RWPE1 (cell line): ENCODE results near the gene DOLPP1.

Experiments
- CTCF ChIA-PET: fragments of 350-600 bp; sonication (Branson Sonifier 250); formaldehyde crosslinking; extraction: SDS; loops from one replicate; lab custom pipeline; 2021; lab: Yijun Ruan, JAX
- POLR2A ChIA-PET: fragments of 400-600 bp; formaldehyde crosslinking; extraction: SDS; loops from one replicate; lab custom pipeline; 2020; ENCODE audit warnings: antibody characterized with exemption; ENCODE audit not compliant: low non-redundant PET; lab: Yijun Ruan, JAX
- DNase-seq: peaks from one replicate; pipeline ENCODE4 v3.0.0; 2012; ENCODE audit warnings: low spot score
- H3K27ac ChIP-seq: fragments of 450-650 bp; 2 replicates; pipeline ENCODE4 v1.5.1; 2017
- TF ChIP-seq, protein P1 (sequence below): fragments of 450-650 bp; conservative IDR thresholded peaks from 2 replicates; pipeline ENCODE4 v1.5.1; 2017; ENCODE audit warnings: low read depth, mild to moderate bottlenecking

The DOLPP1 gene

GRCh38 chr9:129102791-129103594 lies 22.1 kb downstream of the DOLPP1 start:
- CTCF ChIA-PET = interaction anchor here (0.5 to 1.8 kb wide), 10 partner anchors 8 to 1232 kb away, joined by 3 to 15 read pairs (median 4); no protein-coding TSS in a partner anchor
- peak overlapping the region; percentile 68 for H3K27ac ChIP-seq
- POLR2A ChIA-PET = interaction anchor here (0.9 to 1.8 kb wide), 2 partner anchors 22 to 67 kb away, joined by 3 to 7 read pairs; partner anchors contain the start of gene DOLPP1
- DNase-seq = peak; percentile 94
- TF ChIP-seq, protein P1, sequence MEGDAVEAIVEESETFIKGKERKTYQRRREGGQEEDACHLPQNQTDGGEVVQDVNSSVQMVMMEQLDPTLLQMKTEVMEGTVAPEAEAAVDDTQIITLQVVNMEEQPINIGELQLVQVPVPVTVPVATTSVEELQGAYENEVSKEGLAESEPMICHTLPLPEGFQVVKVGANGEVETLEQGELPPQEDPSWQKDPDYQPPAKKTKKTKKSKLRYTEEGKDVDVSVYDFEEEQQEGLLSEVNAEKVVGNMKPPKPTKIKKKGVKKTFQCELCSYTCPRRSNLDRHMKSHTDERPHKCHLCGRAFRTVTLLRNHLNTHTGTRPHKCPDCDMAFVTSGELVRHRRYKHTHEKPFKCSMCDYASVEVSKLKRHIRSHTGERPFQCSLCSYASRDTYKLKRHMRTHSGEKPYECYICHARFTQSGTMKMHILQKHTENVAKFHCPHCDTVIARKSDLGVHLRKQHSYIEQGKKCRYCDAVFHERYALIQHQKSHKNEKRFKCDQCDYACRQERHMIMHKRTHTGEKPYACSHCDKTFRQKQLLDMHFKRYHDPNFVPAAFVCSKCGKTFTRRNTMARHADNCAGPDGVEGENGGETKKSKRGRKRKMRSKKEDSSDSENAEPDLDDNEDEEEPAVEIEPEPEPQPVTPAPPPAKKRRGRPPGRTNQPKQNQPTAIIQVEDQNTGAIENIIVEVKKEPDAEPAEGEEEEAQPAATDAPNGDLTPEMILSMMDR = peak; percentile 83

DNA sequence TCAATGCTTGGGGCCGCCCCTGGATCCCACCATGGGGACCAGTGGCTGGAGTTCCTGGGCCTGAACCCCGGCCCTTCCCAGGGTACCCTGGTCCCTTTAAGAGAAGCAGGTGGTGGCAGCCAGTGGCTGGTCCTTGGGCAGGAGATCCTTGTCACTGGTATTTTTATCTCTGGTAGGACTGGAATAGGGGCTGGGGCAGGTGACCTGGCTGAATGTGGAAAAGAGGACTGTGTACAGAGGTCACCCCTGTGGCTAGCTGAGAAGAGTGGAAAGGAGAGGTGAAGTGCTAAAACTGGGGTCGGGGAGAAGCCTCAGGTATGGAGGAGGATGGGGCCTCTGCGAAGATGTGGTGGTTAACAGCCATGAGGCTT lies 22.7 kb downstream of the DOLPP1 start:
- TF ChIP-seq, protein P1 = no peak
- ChIA-PET POLR2A (interaction anchor here (1.8 kb wide), 1 partner anchor 22 kb away, joined by 7 read pairs; the partner anchor contains the start of gene DOLPP1), CTCF (interaction anchor here (0.5 to 1.8 kb wide), 7 partner anchors 9 to 1231 kb away, joined by 3 to 15 read pairs (median 4); no protein-coding TSS in a partner anchor)
- peak overlapping the region; percentile 68 for H3K27ac ChIP-seq
- DNase-seq = no peak

DNA sequence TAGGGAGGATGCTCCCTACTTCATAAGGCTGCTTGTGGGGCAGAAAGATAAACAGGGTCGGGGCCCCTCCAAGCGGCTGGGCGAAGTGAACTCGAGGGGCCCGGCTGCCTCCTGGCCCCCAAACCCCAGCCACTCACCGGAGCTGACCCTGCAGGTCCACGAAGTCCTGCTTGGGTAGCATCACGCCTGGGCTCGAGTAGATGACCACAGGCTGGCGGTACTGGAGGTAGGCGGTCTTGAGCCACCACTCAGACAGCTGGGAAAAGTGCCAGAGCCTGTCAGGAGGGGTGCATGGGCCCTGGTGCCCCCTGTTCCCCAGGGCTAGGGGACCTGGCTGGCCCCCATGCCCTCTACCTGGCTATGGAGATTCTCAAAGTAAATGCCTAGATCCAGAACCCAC lies 23.1 kb downstream of the DOLPP1 start:
- CTCF ChIA-PET = interaction anchor here (1.2 to 1.8 kb wide), 3 partner anchors 10 to 41 kb away, joined by 4 to 15 read pairs (median 12); no protein-coding TSS in a partner anchor

DNA sequence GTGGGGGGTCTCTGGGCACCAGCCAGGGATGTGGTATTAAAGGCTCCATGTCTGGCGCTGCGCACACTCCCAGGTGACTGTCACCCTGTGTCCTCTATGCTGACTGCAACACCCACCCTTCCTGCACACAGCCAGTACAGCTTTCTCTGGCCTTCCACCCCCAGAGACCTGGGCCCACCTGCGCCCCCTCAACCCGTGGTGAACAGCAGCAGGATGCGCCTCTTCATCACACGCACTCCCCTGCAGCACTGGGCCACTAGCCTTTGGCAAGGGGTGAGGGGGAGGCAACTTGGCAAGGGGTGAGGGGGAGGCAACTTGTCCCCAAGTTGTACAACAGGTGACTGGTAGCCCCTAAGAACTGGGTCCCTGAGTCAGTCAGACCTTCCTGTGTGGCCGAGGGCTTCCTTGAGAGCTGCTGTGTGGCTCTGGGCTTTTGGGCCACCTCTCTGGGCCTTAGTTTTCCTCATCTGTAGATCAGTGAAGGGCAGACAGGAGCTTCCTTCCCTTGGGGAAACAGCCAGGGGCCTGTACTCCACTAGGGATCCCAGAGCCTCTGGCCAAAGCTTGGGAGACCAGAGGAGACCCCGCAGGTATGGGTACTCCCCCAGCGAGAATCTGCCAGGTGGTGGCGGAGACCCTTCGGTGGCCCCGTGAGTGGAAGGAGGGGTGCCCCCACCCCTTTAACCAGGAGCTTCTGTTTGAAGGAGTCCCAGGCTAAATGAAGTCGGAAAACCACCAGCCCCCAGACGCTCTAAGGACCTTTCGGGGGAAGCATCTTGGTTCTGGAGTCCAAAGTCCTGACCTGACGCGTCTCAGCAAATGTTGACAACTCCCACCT lies 25.2 kb downstream of the DOLPP1 start:
- no peak for DNase-seq
- ChIA-PET CTCF (interaction anchor here (0.6 kb wide), 1 partner anchor 490 kb away, joined by 3 read pairs; no protein-coding TSS in a partner anchor), POLR2A (no interaction called here)
- TF ChIP-seq, protein P1 = no peak
- peak overlapping the region; percentile 2; the same call in 1 of the 2 replicates for H3K27ac ChIP-seq

More for the DNA sequence above, 23.1 kb downstream of the DOLPP1 start:
- POLR2A ChIA-PET = interaction anchor here (1.8 kb wide), 1 partner anchor 23 kb away, joined by 7 read pairs; the partner anchor contains the start of gene DOLPP1
- TF ChIP-seq, protein P1 = no peak
- no peak for DNase-seq
- peak overlapping the region; percentile 68 for H3K27ac ChIP-seq

DNA sequence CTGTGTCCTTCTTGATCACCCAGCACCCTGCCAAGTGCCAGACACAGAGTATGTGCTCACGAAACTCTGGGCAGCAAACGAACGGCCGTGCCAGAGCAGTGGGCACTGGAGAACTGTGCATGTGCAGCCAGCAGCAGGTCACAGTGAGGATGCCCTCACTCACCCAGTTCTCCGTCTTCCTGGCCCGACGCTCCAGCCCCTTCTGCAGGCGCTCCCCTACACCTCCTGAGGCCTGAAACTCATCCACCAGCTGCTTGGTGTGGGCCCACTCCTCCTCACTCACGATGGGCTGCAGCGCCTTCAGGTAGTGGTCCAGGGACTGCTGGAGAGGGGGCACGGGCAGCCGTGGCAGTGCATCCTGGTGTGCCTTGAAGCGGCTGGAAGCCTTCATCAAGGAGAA lies 26.7 kb downstream of the DOLPP1 start:
- ChIA-PET CTCF (no interaction called here), POLR2A (no interaction called here)
- TF ChIP-seq, protein P1 = no peak
- peak overlapping the region; percentile 94 for H3K27ac ChIP-seq
- DNase-seq = no peak
